ENCODE measurements around the gene MYORG. TPM values are rescaled to one million over a fixed set of nuclear protein-coding genes. Genes with fewer than 3 reads are reported as not detected.

Gene MYORG
- total RNA-seq, 1 experiment from 2014 or later: 2.4 TPM

DNA sequence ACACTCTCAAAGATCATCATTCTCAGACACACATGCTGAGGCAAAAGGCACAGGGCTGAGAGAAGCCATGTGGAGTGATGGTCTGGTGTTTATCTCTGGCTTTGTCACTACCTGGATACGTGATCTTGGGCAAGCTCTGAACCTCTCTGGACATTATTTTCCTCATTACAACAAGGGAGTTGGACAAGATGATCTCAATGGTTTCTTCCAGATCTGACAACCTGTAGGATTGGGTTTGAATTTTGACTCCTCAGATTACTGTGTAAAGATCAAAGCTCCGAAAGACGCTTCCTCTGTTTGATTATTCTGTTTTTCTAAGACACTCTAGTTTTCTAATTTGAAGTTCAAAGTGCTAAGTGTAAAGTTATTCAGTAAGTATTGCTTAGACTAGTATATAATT lies 27.4 kb downstream of the MYORG start:
- ChIA-PET CTCF (interaction anchor here (0.6 to 0.9 kb wide), 3 partner anchors 15 to 998 kb away, joined by 3 to 4 read pairs (median 3); no protein-coding TSS in a partner anchor), POLR2A (interaction anchor here (1.5 kb wide), 1 partner anchor 10 kb away, joined by 3 read pairs; no protein-coding TSS in a partner anchor)
- Mint-ChIP-seq H3K27me3 (ENCODE audit: insufficient read depth, unreplicated experiment) (no peaks in the 10 kb centered on the region), H3K9me3 (ENCODE audit: unreplicated experiment) (no peaks in the 10 kb centered on the region), H3K4me1 (ENCODE audit: insufficient read depth, unreplicated experiment) (no peaks in the 10 kb centered on the region), H3K36me3 (ENCODE audit: insufficient read depth, unreplicated experiment) (peaks cover 5% of the 10 kb centered on the region), H3K4me3 (ENCODE audit: unreplicated experiment) (no peak overlapping the region), H3K27ac (ENCODE audit: low read depth, unreplicated experiment) (no peak overlapping the region)
- intact Hi-C loops (cut with micrococcal nuclease): no loop called here
- DNase-seq (ENCODE audit: unreplicated experiment): no peak
- no TSS peak for BruUV-seq (replicated peaks)
- TF ChIP-seq, protein P1, sequence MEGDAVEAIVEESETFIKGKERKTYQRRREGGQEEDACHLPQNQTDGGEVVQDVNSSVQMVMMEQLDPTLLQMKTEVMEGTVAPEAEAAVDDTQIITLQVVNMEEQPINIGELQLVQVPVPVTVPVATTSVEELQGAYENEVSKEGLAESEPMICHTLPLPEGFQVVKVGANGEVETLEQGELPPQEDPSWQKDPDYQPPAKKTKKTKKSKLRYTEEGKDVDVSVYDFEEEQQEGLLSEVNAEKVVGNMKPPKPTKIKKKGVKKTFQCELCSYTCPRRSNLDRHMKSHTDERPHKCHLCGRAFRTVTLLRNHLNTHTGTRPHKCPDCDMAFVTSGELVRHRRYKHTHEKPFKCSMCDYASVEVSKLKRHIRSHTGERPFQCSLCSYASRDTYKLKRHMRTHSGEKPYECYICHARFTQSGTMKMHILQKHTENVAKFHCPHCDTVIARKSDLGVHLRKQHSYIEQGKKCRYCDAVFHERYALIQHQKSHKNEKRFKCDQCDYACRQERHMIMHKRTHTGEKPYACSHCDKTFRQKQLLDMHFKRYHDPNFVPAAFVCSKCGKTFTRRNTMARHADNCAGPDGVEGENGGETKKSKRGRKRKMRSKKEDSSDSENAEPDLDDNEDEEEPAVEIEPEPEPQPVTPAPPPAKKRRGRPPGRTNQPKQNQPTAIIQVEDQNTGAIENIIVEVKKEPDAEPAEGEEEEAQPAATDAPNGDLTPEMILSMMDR (IDR thresholded peaks at IDR 0.05; ENCODE audit: unreplicated experiment): no peak

DNA sequence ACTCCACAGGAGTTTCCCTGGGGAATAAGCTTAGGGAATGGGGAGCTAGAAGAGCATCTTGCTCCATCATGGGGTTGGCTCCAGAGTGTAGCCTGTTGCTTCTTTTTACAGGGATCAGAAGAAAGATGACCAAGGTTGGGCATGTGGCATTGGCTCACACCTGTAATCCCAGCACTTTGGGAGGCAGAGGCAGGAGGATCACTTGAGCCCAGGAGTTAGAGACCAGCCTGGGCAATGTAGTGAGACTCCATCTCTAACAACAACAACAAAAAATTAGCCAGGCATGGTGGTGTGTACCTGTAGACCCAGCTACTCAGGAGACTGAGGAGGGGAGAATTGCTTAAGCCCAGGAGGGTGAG lies 28.9 kb downstream of the MYORG start:
- ChIA-PET CTCF (interaction anchor here (0.8 to 1.9 kb wide), 4 partner anchors 15 to 153 kb away, joined by 3 to 8 read pairs (median 5); no protein-coding TSS in a partner anchor), POLR2A (interaction anchor here (0.6 to 1.4 kb wide), 2 partner anchors 14 to 1263 kb away, joined by 3 to 5 read pairs; no protein-coding TSS in a partner anchor)
- peaks cover 5% of the 10 kb centered on the region for H3K36me3 Mint-ChIP-seq (ENCODE audit: insufficient read depth, unreplicated experiment)

DNA sequence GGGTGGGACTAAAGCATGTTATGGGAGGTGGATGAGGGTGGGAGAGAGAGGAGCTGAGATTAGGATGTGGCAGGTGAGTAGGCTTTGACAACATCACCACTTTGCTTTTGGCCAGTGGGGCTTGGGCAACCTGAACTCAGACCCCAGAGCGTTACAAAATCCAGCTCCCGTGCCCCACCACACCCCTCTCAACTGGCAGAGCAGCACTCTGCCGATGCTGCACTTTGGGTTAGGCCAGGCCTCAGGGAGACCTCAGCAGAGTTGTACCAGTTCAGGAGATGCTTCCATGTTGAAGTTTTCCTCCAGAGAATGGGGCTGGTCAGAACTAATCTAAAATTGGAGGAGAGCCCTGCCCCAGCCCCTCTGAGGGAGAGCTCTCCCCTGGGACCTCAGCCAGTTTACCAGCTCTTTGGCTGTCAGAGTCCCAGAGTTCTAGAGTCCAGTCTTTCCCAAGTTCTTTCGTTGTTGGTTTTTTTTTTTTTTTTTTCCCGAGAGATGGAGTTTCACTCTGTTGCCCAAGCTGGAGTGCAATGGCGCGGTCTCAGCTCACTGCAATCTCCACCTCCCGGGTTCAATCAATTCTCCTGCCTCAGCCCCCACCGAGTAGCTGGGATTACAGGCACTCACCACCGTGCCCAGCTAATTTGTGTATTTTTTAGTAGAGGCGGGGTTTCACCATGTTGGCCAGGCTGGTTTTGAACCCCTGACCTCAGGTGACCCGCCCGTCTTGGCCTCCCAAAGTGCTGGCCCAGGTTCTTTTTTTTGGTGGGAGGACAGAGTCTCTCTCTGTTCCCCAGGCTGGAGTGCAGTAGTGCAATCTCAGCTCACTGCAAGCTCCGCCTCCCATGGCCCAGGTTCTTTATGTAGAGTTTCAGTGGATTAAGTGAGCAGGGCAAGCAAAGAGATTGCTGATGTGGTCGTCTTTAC lies 29.6 kb downstream of the MYORG start:
- H3K27ac Mint-ChIP-seq (ENCODE audit: low read depth, unreplicated experiment): no peak overlapping the region
- no TSS peak for BruUV-seq (replicated peaks)

More for the DNA sequence above, 28.9 kb downstream of the MYORG start:
- Mint-ChIP-seq H3K27ac (ENCODE audit: low read depth, unreplicated experiment) (no peak overlapping the region), H3K27me3 (ENCODE audit: insufficient read depth, unreplicated experiment) (no peaks in the 10 kb centered on the region), H3K9me3 (ENCODE audit: unreplicated experiment) (no peaks in the 10 kb centered on the region), H3K4me3 (ENCODE audit: unreplicated experiment) (no peak overlapping the region), H3K4me1 (ENCODE audit: insufficient read depth, unreplicated experiment) (no peaks in the 10 kb centered on the region)
- TF ChIP-seq, protein P1 (IDR thresholded peaks at IDR 0.05; ENCODE audit: unreplicated experiment): no peak
- DNase-seq (ENCODE audit: unreplicated experiment): no peak
- no TSS peak for BruUV-seq (replicated peaks)
- intact Hi-C loops (cut with micrococcal nuclease): no loop called here

More for the DNA sequence above, 29.6 kb downstream of the MYORG start:
- no peaks in the 10 kb centered on the region for H3K27me3 Mint-ChIP-seq (ENCODE audit: insufficient read depth, unreplicated experiment)
- intact Hi-C loops (cut with micrococcal nuclease): no loop called here
- H3K4me1 Mint-ChIP-seq (ENCODE audit: insufficient read depth, unreplicated experiment): no peaks in the 10 kb centered on the region
- POLR2A ChIA-PET: interaction anchor here (1.4 kb wide), 1 partner anchor 14 kb away, joined by 5 read pairs; no protein-coding TSS in a partner anchor
- H3K4me3 Mint-ChIP-seq (ENCODE audit: unreplicated experiment): no peak overlapping the region
- DNase-seq (ENCODE audit: unreplicated experiment): no peak
- TF ChIP-seq, protein P1 (IDR thresholded peaks at IDR 0.05; ENCODE audit: unreplicated experiment): no peak
- H3K9me3 Mint-ChIP-seq (ENCODE audit: unreplicated experiment): no peaks in the 10 kb centered on the region
- peaks cover 5% of the 10 kb centered on the region for H3K36me3 Mint-ChIP-seq (ENCODE audit: insufficient read depth, unreplicated experiment)
- CTCF ChIA-PET: interaction anchor here (0.6 to 1.9 kb wide), 7 partner anchors 12 to 613 kb away, joined by 3 to 8 read pairs (median 4); no protein-coding TSS in a partner anchor

Measured in MCF 10A (cell line).